ENCODE data around the gene APC. TPM values are rescaled to one million over a fixed set of nuclear protein-coding genes. Genes with fewer than 3 reads are reported as not detected.

The APC gene
- total and polyA plus RNA-seq, 2 of the 8 experiments (the other 6 are each of a cell fraction or from before 2014, with no cell fraction given), result 6.8 to 41.9 TPM

DNA sequence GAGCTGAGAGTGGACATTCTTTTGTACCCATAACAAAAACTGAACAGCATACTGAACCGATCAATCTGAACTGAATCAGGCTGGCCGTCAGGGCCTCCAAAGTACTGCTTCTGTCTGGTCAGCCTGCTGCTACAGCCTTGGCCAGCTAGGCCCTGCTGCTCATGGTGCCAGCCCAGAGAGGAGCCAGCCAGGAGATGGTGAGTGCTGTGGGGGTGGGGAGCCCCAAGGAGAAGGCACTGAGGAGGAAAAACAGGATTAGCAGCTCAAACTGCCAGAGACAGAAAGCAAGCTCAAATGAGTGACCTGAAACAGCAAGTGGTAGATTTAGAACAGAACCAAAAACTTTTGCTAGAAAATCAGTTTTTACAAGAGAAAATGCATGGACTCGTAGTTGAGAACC lies 147.3 kb downstream of the APC start:
- peaks cover 3 to 7% of the 10 kb centered on the region in 2 experiments for H4K20me1 ChIP-seq (replicated peaks in 1 of 2; ENCODE audit: control insufficient read depth in 1 of 2, insufficient read depth in 2 of 2, low read length in 2 of 2)
- FAIRE-seq (no peak), DNase-seq (ENCODE audit: low read depth in 1 of 2, low spot score in 2 of 2) (no peak)
- H2BK5ac ChIP-seq (ENCODE audit: low read depth, low read length), result no peak overlapping the region
- H3K4me1 ChIP-seq (replicated peaks in 1 of 4; ENCODE audit: control insufficient read depth in 3 of 4, insufficient read depth in 4 of 4, low read length in 3 of 4), result no peaks in the 10 kb centered on the region
- no peak overlapping the region for H2BK20ac ChIP-seq (ENCODE audit: low read length)
- H2BK15ac ChIP-seq (ENCODE audit: low read length), result no peak overlapping the region
- CTCF ChIA-PET (ENCODE audit: partially characterized antibody), result interaction anchor here (0.6 to 3.8 kb wide), 4 partner anchors 12 to 160 kb away, joined by 3 to 22 read pairs (median 4); no protein-coding TSS in a partner anchor
- H3K14ac ChIP-seq (ENCODE audit: insufficient read length), result no peak overlapping the region
- no peak overlapping the region for H3K18ac ChIP-seq (ENCODE audit: extremely low read depth, low read length)
- H4K5ac ChIP-seq (ENCODE audit: insufficient read length, low read depth, low read length), result no peak overlapping the region
- POLR2A ChIA-PET (ENCODE audit: partially characterized antibody), result interaction anchor here (0.7 to 1.4 kb wide), 3 partner anchors 9 to 105 kb away, joined by 3 to 4 read pairs (median 3); no protein-coding TSS in a partner anchor
- WGBS, 2 experiments (ENCODE audit: extremely low coverage in 1 of 2, insufficient coverage in 1 of 2, insufficient read length in 1 of 2, insufficient replicate concordance in 2 of 2, low coverage in 1 of 2, low lambda C conversion rate in 2 of 2, missing lambda C conversion rate in 1 of 2), result 89% methylated on average over 3 of the region's 3 CpGs; no CpG with 5 or more reads in 1 of the 2 experiments
- H4K8ac ChIP-seq (ENCODE audit: extremely low read depth, insufficient read depth, low read length), result no peak overlapping the region
- no peak overlapping the region for H3K27ac ChIP-seq (ENCODE audit: low read depth, low read length)
- no peak overlapping the region for H2BK12ac ChIP-seq (ENCODE audit: low read depth, low read length)
- H2AFZ ChIP-seq (ENCODE audit: low read length), result no peak overlapping the region
- no peaks in the 10 kb centered on the region for H3K79me2 ChIP-seq (ENCODE audit: control insufficient read depth in 1 of 2, insufficient read depth in 2 of 2, low read length in 2 of 2)
- peaks cover 0 to 48% (median 19%) of the 10 kb centered on the region in 4 experiments; a peak in 6 of 8 replicates for H3K36me3 ChIP-seq (ENCODE audit: control insufficient read depth in 2 of 4, insufficient read depth in 4 of 4, low read length in 3 of 4)
- no peak overlapping the region for H2BK120ac ChIP-seq (replicated peaks; ENCODE audit: low read depth, low read length)
- no peak overlapping the region for H2AK5ac ChIP-seq (ENCODE audit: low read depth, low read length)
- H3K9ac ChIP-seq (replicated peaks in 1 of 4; ENCODE audit: extremely low read depth in 1 of 4, low read depth in 3 of 4, low read length in 3 of 4), result no peak overlapping the region
- no peaks in the 10 kb centered on the region for H3K27me3 ChIP-seq (replicated peaks in 1 of 4; ENCODE audit: control insufficient read depth in 3 of 4, extremely low read depth in 1 of 4, insufficient read depth in 3 of 4, low read length in 3 of 4)
- H3K23ac ChIP-seq (ENCODE audit: insufficient read length), result no peak overlapping the region
- no peaks in the 10 kb centered on the region for H3K79me1 ChIP-seq (ENCODE audit: low read depth, low read length)
- H3K56ac ChIP-seq (replicated peaks; ENCODE audit: insufficient read length, low read depth, low read length), result no peak overlapping the region
- no peak overlapping the region for H3K4me2 ChIP-seq (ENCODE audit: insufficient read depth in 1 of 2, low read depth in 2 of 2, low read length in 2 of 2)
- no peak overlapping the region for H3K4me3 ChIP-seq (ENCODE audit: extremely low read depth in 1 of 4, insufficient read depth in 2 of 4, low read depth in 3 of 4, low read length in 4 of 4)
- TF ChIP-seq ZNF274 (IDR thresholded peaks at IDR 0.05; ENCODE audit: borderline replicate concordance, extremely low read depth, low read length) (no peak), RBBP5 (IDR thresholded peaks at IDR 0.05; ENCODE audit: borderline replicate concordance, low read depth, low read length) (no peak), ASH2L (IDR thresholded peaks at IDR 0.05; ENCODE audit: low read length) (no peak), BCL11A (IDR thresholded peaks at IDR 0.05; ENCODE audit: low read depth in 2 of 2, low read length in 2 of 2) (no peak), RXRA (IDR thresholded peaks at IDR 0.05; ENCODE audit: insufficient read depth, low read depth, low read length) (no peak), SP1 (IDR thresholded peaks at IDR 0.05; ENCODE audit: low read depth, low read length) (no peak), MAFK (IDR thresholded peaks at IDR 0.05; ENCODE audit: low read depth, low read length) (no peak), CHD2 (IDR thresholded peaks at IDR 0.05; ENCODE audit: low read length) (no peak), RFX5 (IDR thresholded peaks at IDR 0.05; ENCODE audit: borderline replicate concordance, low read depth, low read length) (no peak), HDAC6 (IDR thresholded peaks at IDR 0.05; ENCODE audit: low read depth, low read length) (no peak), BRCA1 (IDR thresholded peaks at IDR 0.05; ENCODE audit: low read depth, low read length) (no peak), YY1 (IDR thresholded peaks at IDR 0.05; ENCODE audit: low read depth, low read length) (no peak), SIN3A (conservative IDR thresholded peaks at IDR 0.05 in 1 of 2, IDR thresholded peaks at IDR 0.05 in 1 of 2; ENCODE audit: low read depth in 1 of 2, low read length in 2 of 2) (no peak)
- no peaks in the 10 kb centered on the region for H3K9me3 ChIP-seq (ENCODE audit: insufficient read depth in 2 of 2, low read depth in 1 of 2, low read length in 1 of 2)
- no peak overlapping the region for H4K91ac ChIP-seq (replicated peaks; ENCODE audit: insufficient read length, low read length)
- H3K4ac ChIP-seq (replicated peaks; ENCODE audit: insufficient read length, low read depth, low read length), result no peak overlapping the region
- no peaks in the 10 kb centered on the region; the same call in 1 of the 2 replicates for H3K23me2 ChIP-seq (ENCODE audit: low read depth, low read length)
